Measurements from ENCODE around the gene C14orf180.

DNA sequence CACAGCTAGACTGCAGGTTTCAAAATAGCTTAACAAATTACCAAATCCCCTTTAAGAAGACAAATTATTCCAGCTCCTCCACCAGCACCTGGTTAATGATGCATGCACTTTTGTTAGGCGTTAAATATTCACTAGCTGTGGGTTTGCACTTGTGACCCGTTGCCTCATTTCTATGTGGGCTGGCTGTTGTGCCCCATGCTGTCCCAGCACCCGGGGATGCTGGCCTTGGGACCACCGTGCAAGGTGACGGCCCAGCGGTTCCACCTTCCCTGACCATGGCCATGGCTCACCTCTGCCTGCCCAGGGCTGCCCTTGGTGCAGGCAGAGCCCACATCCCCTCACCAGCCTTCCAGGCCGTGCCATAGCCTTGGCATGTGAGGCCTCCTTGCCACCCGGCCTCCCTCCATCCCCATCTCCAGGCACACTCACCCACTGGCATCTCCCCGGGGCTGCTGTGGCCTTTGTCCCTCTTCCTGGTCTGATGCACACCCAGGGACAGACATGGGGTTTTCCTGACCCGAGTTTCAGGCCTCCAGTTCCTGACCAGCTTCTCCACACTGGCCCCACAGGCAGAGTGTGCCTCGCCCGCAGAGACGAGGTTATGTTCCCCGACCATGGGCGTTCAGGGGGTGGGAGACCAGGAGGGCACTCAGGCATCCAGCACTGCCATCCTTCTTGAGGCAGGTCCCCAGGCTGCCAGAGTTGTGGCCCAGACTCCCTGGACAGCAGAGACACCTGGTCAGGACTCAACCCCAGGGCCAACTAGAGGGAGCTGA lies 20.3 kb upstream of the C14orf180 start:
- TF ChIP-seq CTCF (conservative IDR thresholded peaks at IDR 0.05 in 1 of 2, IDR thresholded peaks at IDR 0.05 in 1 of 2; ENCODE audit: low read depth in 1 of 2, low read length in 2 of 2) (no peak), EZH2 (IDR thresholded peaks at IDR 0.05; ENCODE audit: low read length, missing control alignments) (no peak)
